ENCODE measurements around the gene TCF19. TPM values are rescaled to one million over a fixed set of nuclear protein-coding genes. Genes with fewer than 3 reads are reported as not detected.

The TCF19 gene
- 1 to 10 TPM; 2.3 to 8.5 (median 6.1) TPM for total RNA-seq

GRCh38 chr6:31158140-31158862 is at the start of gene TCF19:
Gene TCF19, plus strand, starts transcription at chr6:31158589. Its CDS starts 881 bp downstream, at chr6:31159470.
- Histone ChIP-seq H3K36me3 (no peaks in the 10 kb centered on the region), H3K4me1 (peaks cover 0 to 10% of the 10 kb centered on the region in 2 donors), H3K9me3 (no peaks in the 10 kb centered on the region), H3K27me3 (no peaks in the 10 kb centered on the region), H3K27ac (peak within 1 kb of the TSS; percentile 88 to 90), H3K4me3 (peak within 1 kb of the TSS; percentile 57 to 85 (median 72))
- intact Hi-C loops (cut with DNase I; ENCODE audit: low total_unique reads): no loop called here
- peak; percentile 98 to 99 for DNase-seq (ENCODE audit: low spot score in 2 of 2)
- TF ChIP-seq POLR2A (IDR thresholded peaks at IDR 0.05): peak; percentile 34
- TF ChIP-seq POLR2AphosphoS5 (IDR thresholded peaks at IDR 0.05): peak; percentile 50 to 60 (median 55)
- no peak for TF ChIP-seq CTCF (IDR thresholded peaks at IDR 0.05)

GRCh38 chr6:31110825-31111582 is 47.4 kb upstream of the TCF19 start:
- intact Hi-C loops (cut with DNase I; ENCODE audit: low total_unique reads): no loop called here
- DNase-seq (ENCODE audit: low spot score in 2 of 2): no peak
- peaks cover 7 to 15% of the 10 kb centered on the region in 2 donors for H3K4me1 ChIP-seq
- TF ChIP-seq POLR2AphosphoS5 (IDR thresholded peaks at IDR 0.05) (no peak), CTCF (IDR thresholded peaks at IDR 0.05) (no peak), POLR2A (IDR thresholded peaks at IDR 0.05) (no peak)
- no peak overlapping the region for H3K27ac ChIP-seq
- H3K36me3 ChIP-seq: no peaks in the 10 kb centered on the region
- H3K9me3 ChIP-seq: no peaks in the 10 kb centered on the region
- no peaks in the 10 kb centered on the region for H3K27me3 ChIP-seq
- no peak overlapping the region for H3K4me3 ChIP-seq

- intact Hi-C loops (cut with DNase I; ENCODE audit: low total_unique reads): no loop called here
- no peak for TF ChIP-seq CTCF (IDR thresholded peaks at IDR 0.05)
- no peak for TF ChIP-seq POLR2AphosphoS5 (IDR thresholded peaks at IDR 0.05)
- TF ChIP-seq POLR2A (IDR thresholded peaks at IDR 0.05): no peak
- Histone ChIP-seq H3K27ac (no peak overlapping the region), H3K36me3 (no peaks in the 10 kb centered on the region), H3K9me3 (no peaks in the 10 kb centered on the region), H3K4me1 (peaks cover 7 to 15% of the 10 kb centered on the region in 2 donors), H3K27me3 (no peaks in the 10 kb centered on the region), H3K4me3 (no peak overlapping the region)
- no peak for DNase-seq (ENCODE audit: low spot score in 2 of 2)
These were observed 46.7 kb upstream of the TCF19 start for GRCh38 chr6:31111712-31112111.

- TF ChIP-seq POLR2AphosphoS5 (IDR thresholded peaks at IDR 0.05) (no peak), POLR2A (IDR thresholded peaks at IDR 0.05) (no peak), CTCF (IDR thresholded peaks at IDR 0.05) (no peak)
- peak within 1 kb of the TSS; percentile 91 to 96 for H3K27ac ChIP-seq
- H3K9me3 ChIP-seq: no peaks in the 10 kb centered on the region
- H3K4me3 ChIP-seq: no peak within 1 kb of the TSS
- peaks cover 7 to 15% of the 10 kb centered on the region in 2 donors for H3K4me1 ChIP-seq
- DNase-seq (ENCODE audit: low spot score in 2 of 2): no peak
- intact Hi-C loops (cut with DNase I; ENCODE audit: low total_unique reads): no loop called here
- H3K27me3 ChIP-seq: no peaks in the 10 kb centered on the region
- H3K36me3 ChIP-seq: no peaks in the 10 kb centered on the region
These were observed 45.9 kb upstream of the TCF19 start, which contains the start of gene C6orf15 for GRCh38 chr6:31112478-31112877. Gene C6orf15, minus strand, starts transcription at chr6:31112575. Its CDS starts 20 bp downstream, at chr6:31112555.
